DMS114 treated with DMSO at 0.1 percent for 48 hours (cell line): ENCODE results near the gene SIPA1L3.

Experiments
- DNase-seq: peaks from one replicate; lab custom pipeline; 2025; ENCODE audit not compliant: unreplicated experiment; lab: John Stamatoyannopoulos, UW

The SIPA1L3 gene

GRCh38 chr19:37975596-37976515, 68.8 kb downstream of the SIPA1L3 start:
- DNase-seq, result no peak

GRCh38 chr19:37977391-37977790, 70.4 kb downstream of the SIPA1L3 start:
- DNase-seq, result no peak

- no peak for DNase-seq
These were observed 71.0 kb downstream of the SIPA1L3 start for GRCh38 chr19:37977992-37978391.

GRCh38 chr19:37979547-37980082, 72.6 kb downstream of the SIPA1L3 start:
- DNase-seq, result no peak

- DNase-seq, result no peak
These were observed 73.6 kb downstream of the SIPA1L3 start for GRCh38 chr19:37980419-37981170.

GRCh38 chr19:37981785-37982475, 74.9 kb downstream of the SIPA1L3 start:
- DNase-seq, result no peak

GRCh38 chr19:37982655-37983054, 75.6 kb downstream of the SIPA1L3 start:
- no peak for DNase-seq

GRCh38 chr19:37983153-37983552, 76.1 kb downstream of the SIPA1L3 start:
- DNase-seq, result no peak

- DNase-seq, result no peak
These were observed 76.9 kb downstream of the SIPA1L3 start for GRCh38 chr19:37983916-37984315.

- no peak for DNase-seq
These were observed 79.2 kb downstream of the SIPA1L3 start for GRCh38 chr19:37986048-37986750.

GRCh38 chr19:37987356-37988332, 80.6 kb downstream of the SIPA1L3 start:
- DNase-seq, result no peak

- no peak for DNase-seq
These were observed 82.0 kb downstream of the SIPA1L3 start for GRCh38 chr19:37988758-37989635.

GRCh38 chr19:37989855-37990254, 82.8 kb downstream of the SIPA1L3 start:
- DNase-seq, result no peak

- no peak for DNase-seq
These were observed 83.4 kb downstream of the SIPA1L3 start for GRCh38 chr19:37990362-37990761.

- no peak for DNase-seq
These were observed 84.3 kb downstream of the SIPA1L3 start for GRCh38 chr19:37991176-37991835.

- DNase-seq, result no peak
These were observed 84.8 kb downstream of the SIPA1L3 start for GRCh38 chr19:37991841-37992248.

- no peak for DNase-seq
These were observed 85.8 kb downstream of the SIPA1L3 start for GRCh38 chr19:37992761-37993160.

- no peak for DNase-seq
These were observed 87.8 kb downstream of the SIPA1L3 start for GRCh38 chr19:37994823-37995130.
